ENCODE data around the gene PGAP1. TPM values are rescaled to one million over a fixed set of nuclear protein-coding genes. Genes with fewer than 3 reads are reported as not detected.

Gene PGAP1
- polyA plus RNA-seq, 3 donors: 0.10 to 0.81 (median 0.33) TPM

DNA sequence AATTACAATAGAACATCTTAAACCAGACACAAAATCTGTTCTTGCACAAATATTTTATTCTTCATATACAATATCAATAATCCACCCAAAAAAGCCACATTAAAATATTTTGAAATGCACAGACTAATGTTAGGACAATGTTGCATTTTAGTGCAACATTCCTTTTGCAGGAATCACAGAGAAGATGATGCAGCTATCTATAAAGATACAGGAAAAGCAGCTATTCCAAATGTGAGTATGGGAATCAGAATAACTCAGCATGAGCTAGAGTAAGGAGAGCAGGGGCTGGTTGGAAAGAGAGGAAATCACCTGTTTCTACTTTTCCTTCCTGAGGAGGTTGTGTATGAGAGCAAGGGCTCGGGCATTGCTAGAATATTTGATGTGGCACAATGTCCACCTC lies 122.1 kb downstream of the PGAP1 start:
- no peak overlapping the region for H3K9ac ChIP-seq (ENCODE audit: insufficient read depth, low read length, poor library complexity, severe bottlenecking)
- H2AFZ ChIP-seq (ENCODE audit: insufficient read depth, low read depth, low read length, poor library complexity, severe bottlenecking): no peak overlapping the region
- intact Hi-C loops (cut with micrococcal nuclease): no loop called here
- Mint-ChIP-seq H3K36me3 (no peaks in the 10 kb centered on the region), H3K4me1 (peaks cover 4% of the 10 kb centered on the region), H3K4me3 (no peak overlapping the region), H3K27ac (no peak overlapping the region), H3K9me3 (peaks cover 0 to 2% (median 0%) of the 10 kb centered on the region in 7 donors), H3K27me3 (ENCODE audit: low read depth in 3 of 3) (peaks cover 2 to 11% (median 9%) of the 10 kb centered on the region in 3 donors)
- H4K20me1 ChIP-seq (ENCODE audit: insufficient read depth, low read length): no peaks in the 10 kb centered on the region
- WGBS (ENCODE audit: insufficient coverage): no CpG with 5 or more reads among the region's 1 CpG
- H3K79me2 ChIP-seq (ENCODE audit: insufficient read depth, low read length): peaks cover 1% of the 10 kb centered on the region
- H3K4me2 ChIP-seq (replicated peaks; ENCODE audit: extremely low read depth, low read length, poor library complexity, severe bottlenecking): no peak overlapping the region
- no peak overlapping the region for H3K27ac ChIP-seq (ENCODE audit: low read depth in 1 of 2, low read length in 2 of 2)
- no peaks in the 10 kb centered on the region for H3K36me3 ChIP-seq (replicated peaks in 1 of 2; ENCODE audit: control insufficient read depth in 1 of 2, insufficient read depth in 2 of 2, low read length in 2 of 2)
- H3K27me3 ChIP-seq (ENCODE audit: control insufficient read depth in 2 of 2, insufficient read depth in 2 of 2, low read length in 2 of 2): peaks cover 0 to 4% of the 10 kb centered on the region in 2 donors
- H3K9me3 ChIP-seq (replicated peaks in 1 of 2; ENCODE audit: control insufficient read depth in 1 of 2, insufficient read depth in 1 of 2, low read length in 2 of 2): no peaks in the 10 kb centered on the region
- H3K4me3 ChIP-seq (replicated peaks in 1 of 3; ENCODE audit: low read depth in 2 of 3, low read length in 3 of 3): no peak overlapping the region
- DNase-seq: no peak
- H3K4me1 ChIP-seq (ENCODE audit: control insufficient read depth in 1 of 2, insufficient read depth in 2 of 2, low read length in 2 of 2): peaks cover 0 to 6% of the 10 kb centered on the region in 2 donors
- TF ChIP-seq, protein P1, sequence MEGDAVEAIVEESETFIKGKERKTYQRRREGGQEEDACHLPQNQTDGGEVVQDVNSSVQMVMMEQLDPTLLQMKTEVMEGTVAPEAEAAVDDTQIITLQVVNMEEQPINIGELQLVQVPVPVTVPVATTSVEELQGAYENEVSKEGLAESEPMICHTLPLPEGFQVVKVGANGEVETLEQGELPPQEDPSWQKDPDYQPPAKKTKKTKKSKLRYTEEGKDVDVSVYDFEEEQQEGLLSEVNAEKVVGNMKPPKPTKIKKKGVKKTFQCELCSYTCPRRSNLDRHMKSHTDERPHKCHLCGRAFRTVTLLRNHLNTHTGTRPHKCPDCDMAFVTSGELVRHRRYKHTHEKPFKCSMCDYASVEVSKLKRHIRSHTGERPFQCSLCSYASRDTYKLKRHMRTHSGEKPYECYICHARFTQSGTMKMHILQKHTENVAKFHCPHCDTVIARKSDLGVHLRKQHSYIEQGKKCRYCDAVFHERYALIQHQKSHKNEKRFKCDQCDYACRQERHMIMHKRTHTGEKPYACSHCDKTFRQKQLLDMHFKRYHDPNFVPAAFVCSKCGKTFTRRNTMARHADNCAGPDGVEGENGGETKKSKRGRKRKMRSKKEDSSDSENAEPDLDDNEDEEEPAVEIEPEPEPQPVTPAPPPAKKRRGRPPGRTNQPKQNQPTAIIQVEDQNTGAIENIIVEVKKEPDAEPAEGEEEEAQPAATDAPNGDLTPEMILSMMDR (IDR thresholded peaks at IDR 0.05): no peak

DNA sequence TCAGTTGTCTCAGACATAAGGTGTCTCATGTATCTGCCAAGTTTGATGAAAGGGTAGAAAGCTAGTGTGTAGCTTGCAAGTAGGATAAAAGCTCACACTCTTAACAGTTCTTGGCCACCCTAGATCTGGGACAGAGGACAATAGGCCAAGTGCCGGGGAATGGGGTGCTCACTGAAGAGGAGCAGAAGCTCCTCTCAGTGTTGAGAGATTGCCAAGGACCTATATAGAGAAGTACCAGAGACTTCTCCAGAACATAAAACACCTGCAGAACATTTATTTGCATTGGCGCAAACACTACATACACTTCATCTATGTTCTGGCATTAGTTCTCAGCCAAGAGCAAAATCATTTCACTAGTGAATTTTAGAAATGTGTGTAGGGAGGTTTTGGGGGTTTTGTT lies 124.1 kb downstream of the PGAP1 start:
- Mint-ChIP-seq H3K9me3 (peaks cover 0 to 2% (median 0%) of the 10 kb centered on the region in 7 donors), H3K36me3 (peaks cover 3 to 4% of the 10 kb centered on the region in 2 donors), H3K27ac (no peak overlapping the region), H3K4me1 (peaks cover 11% of the 10 kb centered on the region), H3K4me3 (no peak overlapping the region), H3K27me3 (ENCODE audit: low read depth in 3 of 3) (peaks cover 2 to 11% (median 9%) of the 10 kb centered on the region in 3 donors)
- H3K27ac ChIP-seq (ENCODE audit: low read depth in 1 of 2, low read length in 2 of 2): no peak overlapping the region
- H3K9ac ChIP-seq (ENCODE audit: insufficient read depth, low read length, poor library complexity, severe bottlenecking): no peak overlapping the region
- WGBS (ENCODE audit: insufficient coverage): 100% methylated on average over 1 of the region's 2 CpGs
- H3K4me2 ChIP-seq (replicated peaks; ENCODE audit: extremely low read depth, low read length, poor library complexity, severe bottlenecking): no peak overlapping the region
- intact Hi-C loops (cut with micrococcal nuclease): no loop called here
- H3K9me3 ChIP-seq (replicated peaks in 1 of 2; ENCODE audit: control insufficient read depth in 1 of 2, insufficient read depth in 1 of 2, low read length in 2 of 2): no peaks in the 10 kb centered on the region
- H3K27me3 ChIP-seq (ENCODE audit: control insufficient read depth in 2 of 2, insufficient read depth in 2 of 2, low read length in 2 of 2): peaks cover 0 to 4% of the 10 kb centered on the region in 2 donors
- peaks cover 4 to 14% of the 10 kb centered on the region in 2 donors for H3K4me1 ChIP-seq (ENCODE audit: control insufficient read depth in 1 of 2, insufficient read depth in 2 of 2, low read length in 2 of 2)
- H3K79me2 ChIP-seq (ENCODE audit: insufficient read depth, low read length): peaks cover 12% of the 10 kb centered on the region
- H4K20me1 ChIP-seq (ENCODE audit: insufficient read depth, low read length): no peaks in the 10 kb centered on the region
- H2AFZ ChIP-seq (ENCODE audit: insufficient read depth, low read depth, low read length, poor library complexity, severe bottlenecking): peak overlapping the region; percentile 96
- H3K36me3 ChIP-seq (replicated peaks in 1 of 2; ENCODE audit: control insufficient read depth in 1 of 2, insufficient read depth in 2 of 2, low read length in 2 of 2): peaks cover under 1 to 4% of the 10 kb centered on the region in 2 donors
- TF ChIP-seq, protein P1 (IDR thresholded peaks at IDR 0.05): no peak
- no peak for DNase-seq
- no peak overlapping the region for H3K4me3 ChIP-seq (replicated peaks in 1 of 3; ENCODE audit: low read depth in 2 of 3, low read length in 3 of 3)
